Fibroblast of skin of right quadriceps (primary cell): ENCODE measurements around the gene SP110.
"Not testable (repeated sequence)": the region's sequence is repeated elsewhere in the genome, so short reads cannot be mapped to it uniquely, and the experiment has no call there.

ENCODE experiments used
- DNase-seq: peaks from one replicate; pipeline ENCODE4 v3.0.0-alpha.2; 2013

Gene SP110

GRCh38 chr2:230120376-230120775 lies 99.4 kb downstream of the SP110 start:
- DNase-seq, result not testable (repeated sequence)

GRCh38 chr2:230119827-230120226 lies 100.0 kb downstream of the SP110 start:
- DNase-seq, result not testable (repeated sequence)
